GM13976 (cell line): ENCODE results near the gene GABRR3.

ENCODE experiments used
- DNase-seq: peaks from one replicate; pipeline ENCODE4 v3.0.0; 2012; ENCODE audit warnings: low spot score
- in situ Hi-C: fragments of 300-500 bp; cut with MboI; formaldehyde crosslinking; loops from one replicate; pipeline ENCODE4 v1.12.0; 2022; ENCODE audit warnings: low sequenced_read_pairs, mixed read lengths, inconsistent platforms; ENCODE audit not compliant: unreplicated experiment
- TF ChIP-seq, protein P1 (sequence below): IDR thresholded peaks from 2 replicates; pipeline ENCODE4 v1.5.1; 2012; ENCODE audit warnings: borderline replicate concordance, mild to moderate bottlenecking; ENCODE audit not compliant: insufficient read depth; ENCODE audit errors: extremely low read depth, missing control alignments, control extremely low read depth

Gene GABRR3

DNA sequence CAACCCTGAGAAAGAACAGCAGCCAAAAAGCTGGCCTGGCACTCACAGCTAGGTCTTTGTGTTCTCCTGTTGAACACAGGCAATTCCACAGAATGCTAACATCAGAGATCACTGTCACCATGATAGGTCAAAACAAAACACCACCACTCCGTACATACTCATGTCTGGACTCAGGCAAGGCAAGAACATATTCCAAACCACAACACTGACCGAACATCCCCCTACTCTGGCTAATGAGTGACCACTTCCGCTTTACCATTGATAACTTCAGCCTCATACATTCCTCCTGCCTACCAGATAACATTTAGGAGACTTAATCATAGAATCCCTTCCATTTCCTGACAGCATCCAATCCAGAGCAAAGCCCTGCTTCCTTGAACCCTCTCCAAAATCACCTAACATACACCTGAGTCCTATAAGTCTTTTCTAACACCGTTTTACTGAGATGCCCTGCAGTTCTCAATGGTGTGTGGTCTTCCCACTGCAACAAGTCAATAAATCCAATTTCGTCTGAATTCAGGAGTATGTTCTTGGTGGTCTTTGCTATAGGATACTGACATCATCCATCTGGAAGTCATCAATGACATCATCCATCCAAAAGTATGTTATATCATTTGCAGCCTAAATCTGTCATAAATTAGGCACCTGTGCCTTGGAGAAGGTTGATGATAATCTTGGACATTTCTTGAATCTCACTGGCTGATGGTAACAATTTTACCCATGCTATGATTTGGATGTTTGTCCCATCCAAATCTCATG is 86.6 kb downstream of the GABRR3 start:
- TF ChIP-seq, protein P1, sequence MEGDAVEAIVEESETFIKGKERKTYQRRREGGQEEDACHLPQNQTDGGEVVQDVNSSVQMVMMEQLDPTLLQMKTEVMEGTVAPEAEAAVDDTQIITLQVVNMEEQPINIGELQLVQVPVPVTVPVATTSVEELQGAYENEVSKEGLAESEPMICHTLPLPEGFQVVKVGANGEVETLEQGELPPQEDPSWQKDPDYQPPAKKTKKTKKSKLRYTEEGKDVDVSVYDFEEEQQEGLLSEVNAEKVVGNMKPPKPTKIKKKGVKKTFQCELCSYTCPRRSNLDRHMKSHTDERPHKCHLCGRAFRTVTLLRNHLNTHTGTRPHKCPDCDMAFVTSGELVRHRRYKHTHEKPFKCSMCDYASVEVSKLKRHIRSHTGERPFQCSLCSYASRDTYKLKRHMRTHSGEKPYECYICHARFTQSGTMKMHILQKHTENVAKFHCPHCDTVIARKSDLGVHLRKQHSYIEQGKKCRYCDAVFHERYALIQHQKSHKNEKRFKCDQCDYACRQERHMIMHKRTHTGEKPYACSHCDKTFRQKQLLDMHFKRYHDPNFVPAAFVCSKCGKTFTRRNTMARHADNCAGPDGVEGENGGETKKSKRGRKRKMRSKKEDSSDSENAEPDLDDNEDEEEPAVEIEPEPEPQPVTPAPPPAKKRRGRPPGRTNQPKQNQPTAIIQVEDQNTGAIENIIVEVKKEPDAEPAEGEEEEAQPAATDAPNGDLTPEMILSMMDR, result no peak
- in situ Hi-C loops, result no loop called here
- no peak for DNase-seq

DNA sequence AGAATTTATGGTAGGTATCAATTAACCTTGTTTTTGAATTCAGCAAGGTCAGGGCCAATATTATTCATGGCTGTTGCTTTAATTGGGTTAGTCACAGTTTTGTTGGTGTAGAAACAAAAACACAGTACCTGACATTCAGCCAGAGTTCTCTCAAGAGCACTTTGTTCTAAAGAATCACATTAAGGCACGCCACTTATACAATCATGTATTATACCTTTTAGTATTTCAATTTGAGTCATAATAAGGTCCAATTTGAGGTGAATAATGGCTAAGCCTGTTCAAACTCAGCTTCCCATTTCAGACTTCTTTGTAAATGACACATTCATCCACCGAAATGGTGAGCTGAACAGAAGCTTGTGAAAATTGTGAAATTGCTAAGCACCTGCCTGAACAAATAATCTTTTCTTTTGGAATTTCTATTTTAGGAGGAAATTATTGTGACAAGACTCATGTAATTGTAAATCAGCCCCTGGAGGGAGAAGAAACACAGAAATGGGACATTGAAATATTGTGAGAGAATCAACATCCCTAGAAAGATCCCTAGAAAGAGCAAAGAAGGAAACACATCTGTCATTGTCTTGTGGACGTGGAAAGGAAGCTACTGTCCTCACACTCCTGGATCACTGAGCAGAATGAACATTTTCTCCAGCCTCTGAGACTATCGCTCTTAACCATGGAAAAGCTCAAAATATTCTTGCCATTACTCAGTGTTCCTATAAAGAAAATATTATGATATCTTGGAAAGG is 92.1 kb downstream of the GABRR3 start:
- in situ Hi-C loops, result no loop called here
- TF ChIP-seq, protein P1, result no peak

DNA sequence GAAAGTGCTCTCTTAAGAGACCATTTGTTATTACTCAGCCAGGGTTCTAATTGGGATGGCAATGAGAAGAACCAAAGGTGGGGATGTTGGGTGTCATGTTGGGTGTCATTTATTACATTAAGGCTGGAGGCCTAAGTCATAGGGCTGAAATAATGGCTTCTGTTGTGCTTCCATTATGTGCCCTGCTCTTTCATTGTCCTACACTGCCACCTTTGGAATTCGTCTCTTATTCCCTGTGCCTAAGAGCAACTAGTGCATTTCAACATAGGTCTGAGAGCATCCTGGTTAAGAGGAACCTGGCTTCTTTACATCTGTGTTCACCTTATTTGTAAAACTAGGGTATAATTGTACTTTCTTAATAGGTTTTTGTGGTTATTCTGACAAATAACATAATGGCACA is 95.1 kb downstream of the GABRR3 start:
- TF ChIP-seq, protein P1, result no peak
- in situ Hi-C loops, result no loop called here
- no peak for DNase-seq

More for the DNA sequence above, 92.1 kb downstream of the GABRR3 start:
- DNase-seq, result no peak

- DNase-seq, result no peak
- TF ChIP-seq, protein P1, result no peak
- in situ Hi-C loops, result no loop called here
Observed at GRCh38 chr3:97939401-97939800, 95.7 kb downstream of the GABRR3 start.

DNA sequence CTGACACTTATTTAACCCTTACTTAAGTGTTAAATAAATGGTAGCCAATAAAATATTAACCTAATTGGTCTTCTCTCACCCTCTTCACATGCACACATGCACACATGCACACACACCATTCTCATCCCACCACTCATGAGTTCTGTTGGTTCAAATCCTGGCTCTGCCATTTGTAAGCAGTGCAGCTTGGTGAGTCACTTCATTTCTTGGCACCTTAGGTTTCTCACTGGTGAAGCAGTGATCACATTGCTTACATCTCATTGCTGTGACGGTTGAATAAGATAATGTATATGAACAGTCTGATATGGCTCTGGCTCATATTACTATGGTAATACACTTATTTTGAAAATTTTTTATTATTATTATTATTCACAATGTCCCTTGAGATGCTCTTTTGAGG is 96.7 kb downstream of the GABRR3 start:
- in situ Hi-C loops, result no loop called here
- DNase-seq, result no peak
- TF ChIP-seq, protein P1, result no peak

- DNase-seq, result no peak
- TF ChIP-seq, protein P1, result no peak
- in situ Hi-C loops, result no loop called here
Observed at GRCh38 chr3:97937205-97937604, 97.9 kb downstream of the GABRR3 start.
